Measurements from ENCODE around the gene TUT7.
"Not testable (repeated sequence)": the region's sequence is repeated elsewhere in the genome, so short reads cannot be mapped to it uniquely, and the experiment has no call there.

The TUT7 gene

DNA sequence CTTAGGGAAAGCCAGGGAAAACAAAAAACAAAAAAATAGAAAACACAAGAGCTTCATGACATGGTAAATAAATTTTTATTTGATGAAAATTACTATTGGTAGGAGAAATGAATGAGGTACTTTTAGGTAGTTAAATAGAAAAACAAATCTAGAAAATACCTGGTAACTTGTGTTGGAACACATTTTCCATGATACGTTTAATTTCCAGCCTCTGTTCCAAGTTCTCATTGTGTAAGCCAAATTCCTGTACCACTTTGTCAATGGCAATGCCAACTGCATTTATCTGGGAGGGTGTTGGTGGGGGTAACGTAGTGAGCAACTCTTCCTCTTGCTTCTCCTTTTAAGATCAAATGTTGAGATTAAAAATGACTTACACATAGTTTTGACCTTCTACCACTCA, 9.4 kb downstream of the TUT7 start:
- DNase-seq: no peak

DNA sequence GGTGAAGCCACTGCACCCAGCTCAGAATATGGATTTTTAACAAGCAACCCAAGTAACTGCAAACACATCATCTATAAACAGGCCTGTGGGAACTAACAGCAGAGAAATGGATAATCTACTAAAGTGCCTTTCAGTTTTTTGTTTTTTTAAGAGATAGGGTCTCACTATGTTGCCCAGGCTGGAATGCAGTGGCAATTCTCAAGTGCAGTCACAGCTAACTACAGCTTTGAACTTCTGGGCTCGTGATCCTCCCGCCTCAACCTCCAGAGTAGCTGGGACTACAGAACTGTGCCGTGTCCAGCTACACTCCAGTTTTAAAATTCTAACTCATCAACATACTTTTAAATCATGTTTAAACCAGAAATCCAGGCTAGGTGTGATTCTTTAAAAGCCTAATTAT, 11.9 kb downstream of the TUT7 start:
- no peak for DNase-seq

DNA sequence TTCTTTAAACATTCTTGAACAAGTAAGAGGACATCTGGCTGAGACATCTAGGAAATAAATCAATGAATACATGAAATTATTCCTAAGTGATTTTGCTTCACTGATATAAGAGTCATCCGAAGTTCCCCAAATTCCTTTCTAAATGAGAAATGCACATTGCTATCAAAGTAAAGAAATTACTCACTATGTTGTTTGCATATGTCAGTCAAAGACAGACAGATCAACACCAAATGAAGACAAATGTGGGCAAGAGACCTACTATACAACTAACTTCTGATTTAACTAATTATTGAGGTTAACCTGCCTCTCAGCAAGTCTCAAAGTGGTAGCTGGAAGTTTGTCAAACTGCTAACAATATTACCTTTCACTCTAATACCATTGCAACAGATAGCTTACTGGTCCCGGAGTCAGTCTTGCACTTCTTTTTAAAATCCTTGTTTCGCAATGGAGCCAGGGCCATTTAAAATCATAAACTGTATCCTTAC, 13.2 kb downstream of the TUT7 start:
- DNase-seq: no peak

DNA sequence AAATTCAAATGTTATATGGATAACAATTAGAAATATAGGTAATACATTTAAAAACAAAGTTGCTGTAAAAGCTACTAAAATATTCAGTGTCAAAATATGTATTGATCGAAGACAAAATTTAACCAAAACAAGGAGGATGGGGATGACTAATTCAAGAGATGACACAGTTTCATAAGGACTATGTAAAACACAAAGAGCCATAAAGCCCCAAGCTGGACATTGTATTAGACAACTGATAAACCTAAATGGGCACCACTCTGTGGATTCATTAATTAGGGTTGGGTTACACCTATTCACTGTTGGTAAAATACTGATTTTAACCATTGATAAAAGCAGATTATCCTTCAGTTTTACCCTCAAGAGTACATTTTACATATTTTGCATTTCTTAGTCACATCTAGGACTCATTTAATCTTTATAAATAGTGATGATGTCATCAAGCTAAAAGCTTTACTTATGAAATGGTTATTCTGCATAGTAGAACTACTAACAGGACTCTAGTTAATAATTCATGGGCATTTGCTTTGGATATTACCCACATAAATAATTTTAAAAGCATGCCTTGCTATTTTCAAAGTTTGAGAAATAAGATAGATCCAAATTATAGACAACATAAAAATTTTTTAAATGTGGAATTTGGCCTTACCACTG, 13.7 kb downstream of the TUT7 start:
- no peak for DNase-seq

DNA sequence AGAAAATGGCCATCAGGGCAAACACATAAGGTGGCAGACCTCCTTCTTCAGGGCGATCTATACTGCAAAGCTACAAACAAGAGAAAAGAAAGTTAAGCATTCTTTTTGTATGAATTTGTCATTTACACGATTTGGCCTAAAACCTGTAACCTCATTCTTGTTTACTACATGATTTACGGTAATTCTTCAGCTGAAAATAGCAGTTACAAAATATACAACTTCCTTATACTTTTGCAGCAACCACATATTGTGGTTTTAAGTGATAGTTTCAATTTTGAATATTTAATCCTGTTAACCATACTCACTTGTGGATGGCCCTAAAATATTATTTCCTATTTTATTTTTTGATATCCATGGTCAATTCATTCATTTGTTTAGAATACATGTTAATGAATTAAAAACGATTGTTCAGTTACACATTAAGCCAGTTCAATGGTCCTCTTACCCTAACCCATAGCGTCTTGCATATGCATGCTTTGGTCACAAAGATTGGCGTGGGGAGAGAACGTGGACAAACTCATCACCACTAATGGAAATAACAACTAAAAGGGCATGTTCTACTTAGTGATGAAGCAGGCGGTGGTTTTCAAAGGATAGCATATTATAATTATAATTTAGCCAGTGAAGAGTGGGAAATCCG, 16.6 kb downstream of the TUT7 start:
- no peak for DNase-seq

DNA sequence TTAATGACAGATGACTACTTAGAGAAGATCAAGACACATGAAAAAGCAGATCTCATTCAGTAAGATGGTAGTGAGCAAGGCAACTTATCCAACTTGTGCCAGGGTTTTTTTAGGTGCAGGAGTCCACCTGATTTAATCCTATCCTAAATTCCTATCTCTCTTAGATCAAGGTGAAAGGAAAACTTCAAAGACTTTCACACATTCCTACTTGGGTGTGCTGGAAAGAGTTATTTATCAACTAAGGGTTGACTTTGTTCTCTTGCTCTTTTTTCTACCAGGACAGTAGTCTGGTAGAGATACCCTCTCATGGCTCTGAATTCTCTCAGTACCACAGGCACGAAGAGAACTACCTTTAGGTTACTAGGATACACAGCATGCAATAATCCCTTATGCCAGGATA, 18.2 kb downstream of the TUT7 start:
- no peak for DNase-seq

DNA sequence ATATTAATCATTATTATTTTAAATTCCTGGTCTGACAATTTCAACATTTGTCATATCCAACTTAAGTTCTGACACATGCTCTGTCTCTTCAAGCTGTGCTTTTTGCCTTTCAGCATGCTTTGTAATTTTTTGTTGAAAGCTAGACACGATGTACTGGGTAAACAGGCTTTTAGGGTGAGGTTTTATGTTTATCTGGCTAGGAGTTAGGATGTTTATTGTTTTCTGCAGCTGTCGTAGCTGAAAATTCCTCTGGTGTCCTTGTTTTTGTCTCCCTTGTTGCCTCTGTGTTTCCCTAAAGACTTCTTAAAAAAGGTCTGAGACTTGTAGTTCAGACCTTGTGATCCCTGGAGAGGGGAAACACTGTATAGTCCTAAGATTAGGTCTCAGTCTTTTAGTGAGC, 20.6 kb downstream of the TUT7 start:
- DNase-seq: no peak

DNA sequence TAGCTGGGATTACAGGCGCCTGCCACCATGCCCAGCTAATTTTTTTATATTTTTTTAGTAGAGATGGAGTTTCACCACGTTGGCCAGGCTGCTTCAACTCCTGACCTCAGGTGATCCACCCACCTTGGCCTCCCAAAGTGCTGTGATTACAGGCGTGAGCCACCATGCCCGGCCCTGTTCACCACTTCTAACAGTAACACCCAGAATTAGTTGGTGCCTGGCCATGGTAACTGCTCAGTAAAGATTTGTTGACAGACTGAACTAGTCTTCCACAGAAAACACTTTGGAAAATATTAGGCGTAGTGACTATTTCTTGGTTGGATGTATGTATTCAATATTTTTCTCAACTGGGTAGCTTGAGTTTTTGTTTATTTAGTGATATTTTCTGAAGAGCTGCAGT, 24.0 kb downstream of the TUT7 start:
- no peak for DNase-seq

DNA sequence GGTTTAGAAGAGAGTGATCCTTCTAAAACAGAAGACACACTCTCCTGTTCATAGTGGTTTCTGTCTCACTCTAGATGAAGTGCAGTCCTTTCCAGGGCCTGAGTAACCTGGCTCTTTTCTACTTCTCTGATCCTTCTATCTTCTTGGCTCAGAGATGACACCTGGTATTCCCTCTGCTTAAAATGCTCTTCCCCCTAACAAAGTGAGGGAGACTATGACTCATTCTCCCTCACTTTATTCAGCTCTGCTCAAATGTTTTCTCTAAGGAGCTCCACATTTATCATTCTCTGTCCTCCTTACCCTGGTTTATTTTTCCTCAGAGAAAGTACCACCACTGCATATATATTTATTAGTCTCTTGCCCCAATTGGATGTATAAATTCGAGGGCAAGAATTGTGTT, 24.6 kb downstream of the TUT7 start:
- DNase-seq: no peak

DNA sequence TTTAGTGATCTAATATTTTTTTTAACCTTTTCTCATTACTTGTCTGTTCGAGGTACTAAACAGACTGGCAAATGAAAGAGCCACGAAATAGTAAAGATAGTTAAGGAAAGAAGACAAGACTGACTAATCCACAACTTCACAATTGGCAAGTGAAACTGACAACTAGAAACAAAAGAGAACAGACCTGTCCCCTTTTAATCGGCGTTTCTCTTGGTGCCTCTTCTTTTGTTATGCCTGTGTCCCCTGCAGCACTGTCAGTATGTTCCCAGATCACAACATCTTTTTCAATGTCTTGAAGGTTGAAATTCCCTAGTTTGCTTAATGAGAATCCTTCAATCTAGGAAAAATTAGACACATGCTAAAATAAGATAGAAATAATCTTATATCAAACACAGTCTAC, 26.1 kb downstream of the TUT7 start:
- DNase-seq: no peak

DNA sequence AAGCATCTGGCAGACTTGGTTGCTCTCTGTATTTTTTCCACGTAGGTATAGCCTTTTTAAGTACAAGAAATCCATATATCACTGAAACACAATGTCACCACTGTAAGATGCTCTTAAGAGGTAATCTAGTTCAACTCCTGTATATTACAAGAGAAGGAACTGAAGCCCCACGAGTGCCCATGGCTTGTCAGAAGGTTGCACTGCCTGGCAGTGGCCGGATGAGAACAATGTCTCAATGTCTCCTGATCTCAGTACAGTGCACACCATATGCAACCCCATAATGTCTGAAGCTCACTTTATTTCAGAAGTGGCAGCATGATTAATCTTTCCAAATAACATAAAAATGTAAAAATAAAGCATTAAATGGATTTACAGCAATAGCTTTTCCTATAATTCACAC, 27.7 kb downstream of the TUT7 start:
- DNase-seq: no peak

DNA sequence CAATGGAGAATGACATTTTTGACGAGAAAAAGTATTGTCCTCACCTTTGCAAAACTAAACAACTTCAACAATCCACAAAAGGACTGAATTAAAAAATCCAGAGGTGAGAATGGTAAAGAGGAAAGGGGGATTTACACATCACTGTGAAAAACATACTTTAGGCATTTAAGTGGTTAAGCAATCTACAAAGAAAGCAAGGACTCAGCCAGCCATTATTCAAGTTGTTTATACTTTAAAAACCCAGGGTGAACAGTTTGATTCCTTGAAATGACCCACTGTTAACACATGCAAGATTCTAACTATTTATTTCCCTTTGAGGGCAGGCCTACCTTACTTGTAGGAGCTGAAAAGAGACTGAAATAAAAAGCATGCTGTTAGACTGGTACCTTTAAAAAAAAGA, 29.3 kb downstream of the TUT7 start:
- no peak for DNase-seq

DNA sequence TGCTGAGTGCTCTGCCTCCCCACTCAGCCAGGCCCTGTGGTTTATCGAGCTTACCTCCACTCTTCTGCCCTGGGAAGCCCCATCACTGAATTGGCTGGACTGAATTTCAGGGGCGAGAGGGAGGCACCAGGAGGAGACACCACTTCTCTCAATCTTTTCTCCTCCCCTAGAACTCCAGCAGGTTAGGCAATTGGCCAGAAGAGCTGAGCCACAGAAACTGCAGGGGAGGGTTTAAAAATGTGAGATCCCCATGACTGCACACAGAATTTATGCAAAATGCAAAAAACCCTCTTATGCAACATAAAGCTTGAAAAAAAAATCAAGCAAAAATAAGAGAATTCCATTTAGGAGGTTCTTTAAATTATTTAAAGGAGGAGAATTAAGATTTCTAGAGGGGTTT, 29.9 kb downstream of the TUT7 start:
- DNase-seq: no peak

DNA sequence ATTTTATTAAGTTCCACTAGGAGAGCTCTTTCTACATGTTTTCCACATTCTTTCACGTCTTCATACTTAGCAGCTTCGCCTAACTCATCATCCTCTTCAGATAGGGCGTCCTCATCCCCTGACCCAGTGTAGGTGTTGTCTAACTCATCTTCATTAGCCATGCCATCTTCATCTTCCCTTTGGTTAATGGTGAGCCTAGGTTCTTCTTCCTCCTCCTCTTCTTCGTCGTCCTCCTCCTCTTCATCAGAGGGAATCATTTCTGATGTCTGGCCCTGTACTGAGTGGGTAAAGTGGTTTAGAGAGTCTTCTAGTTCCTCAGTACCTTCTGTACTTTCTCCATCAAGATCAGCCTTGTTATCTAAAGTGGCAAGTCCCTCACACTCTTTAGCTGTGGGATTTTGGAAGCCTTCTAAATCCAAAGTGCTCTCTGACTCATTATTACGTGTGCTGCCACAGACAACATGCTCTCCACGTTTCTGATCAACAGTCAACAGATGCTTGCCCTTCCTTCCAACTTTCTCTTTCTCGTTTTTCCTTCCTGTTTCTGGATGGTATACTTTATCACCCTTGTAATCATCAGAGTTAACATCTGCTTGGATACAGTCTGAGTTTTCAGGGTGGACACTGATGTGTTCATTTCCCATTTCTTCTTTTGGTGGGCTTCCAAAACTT, 31.1 kb downstream of the TUT7 start:
- no peak for DNase-seq

DNA sequence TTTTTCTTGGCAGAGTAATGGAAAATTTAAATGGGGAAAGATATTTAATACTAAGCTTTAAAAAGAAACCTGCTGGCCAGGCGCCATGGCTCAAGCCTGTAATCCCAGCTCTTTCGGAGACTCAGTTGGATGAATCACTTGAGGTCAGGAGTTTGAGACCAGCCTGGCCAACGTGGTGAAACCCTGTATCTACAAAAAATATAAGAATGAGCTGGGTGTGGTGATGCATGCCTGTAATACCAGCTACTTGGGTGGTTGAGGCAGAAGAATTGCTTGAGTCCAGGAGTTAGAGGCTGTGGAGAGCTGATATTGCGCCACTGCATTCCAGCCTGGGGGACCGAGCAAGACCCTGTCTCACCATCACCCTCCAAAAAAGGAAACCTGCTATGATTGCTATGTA, 32.8 kb downstream of the TUT7 start:
- no peak for DNase-seq

DNA sequence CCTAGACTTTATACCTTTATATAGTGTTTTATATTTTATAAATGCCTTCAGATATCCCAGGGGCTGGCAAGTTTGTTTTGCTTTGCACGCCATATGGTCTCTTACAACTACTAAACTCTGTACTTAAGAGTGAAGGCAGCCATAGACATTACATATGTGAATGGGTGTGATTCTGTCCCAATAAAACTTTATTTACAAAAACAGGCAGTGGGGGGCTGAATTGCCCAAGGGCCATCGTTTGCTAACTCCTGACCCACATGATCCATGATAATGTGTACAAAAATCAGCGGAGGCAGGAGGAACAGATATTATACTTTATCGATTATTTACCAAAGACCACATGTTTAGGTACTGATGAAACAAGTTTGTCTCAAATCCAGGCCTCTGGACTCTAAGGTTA, 36.0 kb downstream of the TUT7 start:
- DNase-seq: no peak

DNA sequence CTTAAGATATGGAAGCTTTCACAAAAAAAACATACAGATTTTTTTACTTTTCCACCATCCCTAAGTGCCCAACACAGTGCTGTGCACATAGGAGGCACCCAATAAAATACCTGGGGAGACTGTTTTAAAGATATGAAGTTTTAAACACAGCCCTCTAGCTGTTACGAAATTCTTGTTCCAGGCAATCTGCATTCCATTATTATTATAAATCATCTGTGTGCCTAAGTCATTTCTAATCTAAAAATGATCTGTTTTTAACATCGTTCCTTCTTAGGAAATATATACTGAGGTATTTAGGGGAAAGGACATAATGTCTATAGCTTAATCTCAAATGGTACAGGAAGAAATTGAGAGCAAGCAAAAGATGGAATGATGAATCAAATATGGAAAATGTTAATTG, 39.1 kb downstream of the TUT7 start:
- no peak for DNase-seq

DNA sequence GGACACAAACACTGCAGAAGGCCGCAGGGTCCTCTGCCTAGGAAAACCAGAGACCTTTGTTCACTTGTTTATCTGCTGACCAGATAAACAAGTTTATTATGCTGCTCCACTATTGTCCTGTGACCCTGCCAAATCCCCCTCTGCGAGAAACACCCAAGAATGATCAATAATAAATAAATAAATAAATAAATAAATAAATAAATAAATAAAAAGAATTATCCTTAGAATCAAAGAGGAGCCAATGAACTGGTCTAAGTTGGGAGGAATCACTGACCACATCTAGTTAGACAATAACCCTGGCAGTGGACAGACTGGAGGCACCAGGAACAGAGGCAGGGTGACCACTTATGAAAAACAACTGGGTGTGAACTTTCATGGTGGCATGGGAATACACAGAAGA, 41.3 kb downstream of the TUT7 start:
- DNase-seq: not testable (repeated sequence)

DNA sequence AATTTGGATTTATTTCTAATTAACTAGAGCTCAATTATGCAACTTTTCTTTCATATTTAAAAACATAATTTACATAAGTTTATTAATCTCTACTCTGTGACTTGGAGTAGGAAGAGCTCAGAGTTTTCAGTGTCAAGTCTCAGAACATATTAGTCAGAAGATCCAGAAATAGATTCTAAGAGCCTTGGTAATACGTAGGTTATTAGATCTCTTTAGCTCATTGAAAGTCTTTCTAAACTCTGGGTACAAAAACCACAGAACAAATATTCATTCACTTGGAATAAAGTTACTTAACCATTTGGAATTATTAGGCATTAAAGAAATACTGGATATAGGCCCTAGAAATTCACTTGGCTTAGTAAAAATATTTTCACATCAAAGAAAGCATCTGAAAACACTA, 45.5 kb downstream of the TUT7 start:
- DNase-seq: no peak

DNA sequence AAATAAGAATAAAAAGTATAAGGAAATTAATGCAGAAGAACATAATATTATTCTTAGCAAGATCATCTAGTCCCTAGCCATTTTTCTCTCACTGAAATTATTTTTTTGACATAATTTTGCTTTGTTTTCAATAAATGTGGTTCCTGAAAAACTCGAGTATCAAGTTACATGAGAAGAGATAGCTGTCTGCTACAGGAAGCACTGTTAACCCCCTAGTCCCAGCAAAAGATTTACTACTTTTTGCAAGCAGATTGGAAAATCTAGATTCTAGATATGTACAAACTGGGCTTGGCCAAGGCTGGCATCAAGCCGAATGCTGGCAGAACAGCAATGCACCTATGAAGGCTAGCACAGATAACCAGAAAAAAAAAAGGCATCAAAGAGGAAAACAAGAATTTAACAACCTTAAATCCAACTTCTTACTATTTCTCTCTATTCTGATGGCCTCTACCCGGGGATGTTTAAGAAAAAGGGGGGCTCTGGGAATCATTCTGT, 49.9 kb downstream of the TUT7 start:
- no peak for DNase-seq

DNA sequence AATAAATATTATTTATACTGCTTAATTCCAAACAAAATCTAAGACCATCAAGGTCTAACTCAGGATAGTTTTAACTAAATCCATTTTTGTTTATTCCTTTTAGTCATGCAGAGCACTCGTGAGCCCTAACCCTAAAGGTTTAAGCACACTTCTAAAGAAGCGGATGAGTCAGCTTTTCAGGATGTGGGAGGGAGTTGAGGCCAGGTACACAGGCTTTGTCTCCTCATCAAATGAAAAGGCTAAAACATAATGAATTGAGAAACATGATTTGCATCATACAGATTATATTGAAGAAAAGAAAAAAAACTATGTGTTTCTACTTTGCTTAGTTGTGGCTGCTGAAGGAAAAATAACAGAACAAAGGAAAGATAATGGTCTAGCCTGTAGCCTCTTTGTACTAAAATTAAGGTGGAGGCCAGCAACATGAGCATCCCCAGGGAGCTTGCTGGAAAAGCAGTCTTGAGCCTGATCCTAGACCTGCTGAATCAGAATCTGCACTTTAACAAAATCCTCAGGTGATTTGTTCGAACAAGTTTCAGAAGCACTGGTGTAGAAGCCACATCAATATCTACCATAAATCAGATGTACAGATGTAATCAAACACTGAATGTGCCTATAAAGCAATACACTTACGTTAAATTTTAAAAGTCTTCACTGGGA, 50.8 kb downstream of the TUT7 start:
- DNase-seq: no peak

DNA sequence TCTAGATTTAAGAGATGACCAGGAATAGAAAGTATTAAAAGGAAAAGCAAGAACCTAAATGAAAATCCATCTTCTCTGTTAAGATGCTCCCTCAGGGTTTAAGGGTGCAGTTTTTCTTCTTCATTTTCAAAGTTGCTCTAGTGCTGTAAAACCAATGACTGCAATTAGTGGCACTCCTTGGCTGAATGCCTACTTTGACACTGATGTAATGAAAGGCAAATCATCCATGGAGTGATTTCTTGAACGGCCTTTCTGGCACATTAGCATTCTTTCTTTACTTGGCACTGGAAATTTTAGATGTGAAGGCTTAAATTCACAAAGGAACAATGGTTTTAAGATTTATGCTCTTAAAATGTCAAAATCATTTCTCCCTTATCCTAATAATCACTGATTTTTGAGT, 52.5 kb downstream of the TUT7 start:
- no peak for DNase-seq

DNA sequence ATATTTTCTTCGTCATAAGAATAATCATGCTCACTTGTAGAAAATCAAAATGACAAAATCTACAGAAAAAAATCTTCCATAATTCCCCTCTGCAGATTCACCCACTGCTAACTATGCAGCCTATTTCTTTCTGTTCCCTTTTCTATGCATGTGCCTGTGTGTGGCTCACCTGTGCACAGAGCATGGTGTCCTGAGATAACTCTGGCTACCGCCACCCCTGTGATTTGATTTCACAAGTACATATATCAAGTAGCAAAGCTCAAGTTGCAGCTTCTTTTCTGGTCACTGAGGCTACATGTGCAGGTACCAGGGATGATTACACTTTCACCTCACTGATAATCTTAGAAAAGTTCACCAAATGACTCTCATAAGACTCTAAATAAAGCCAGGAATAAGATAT, 53.5 kb downstream of the TUT7 start:
- no peak for DNase-seq

DNA sequence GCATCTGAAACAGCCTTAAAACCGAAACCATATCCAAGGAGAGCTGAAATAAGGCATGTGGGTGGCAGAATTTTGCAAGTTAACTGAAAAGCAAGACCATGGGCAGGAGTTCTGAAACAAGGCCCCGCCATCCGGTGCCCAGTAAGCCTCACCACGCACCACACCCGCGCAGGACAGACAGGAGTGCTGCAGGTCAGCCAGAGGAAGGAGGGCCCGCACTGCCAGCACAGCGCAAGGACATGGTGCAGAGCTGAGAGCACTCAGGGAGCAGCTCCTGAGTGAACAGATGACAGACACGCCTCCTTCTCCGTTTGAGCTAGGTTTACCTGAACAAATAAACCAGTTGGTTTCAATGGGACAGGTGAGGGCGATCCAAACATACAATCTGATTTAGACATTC, 55.3 kb downstream of the TUT7 start:
- DNase-seq: no peak

All from SHP77 (cell line).